UCSD-AML1 (cell line): ENCODE results near the gene SORD.
"Not testable (repeated sequence)": the region's sequence is repeated elsewhere in the genome, so short reads cannot be mapped to it uniquely, and the experiment has no call there.

ENCODE experiments used
- DNase-seq: peaks from one replicate; lab custom pipeline; 2025; ENCODE audit not compliant: unreplicated experiment; lab: John Stamatoyannopoulos, UW

SORD gene

DNA sequence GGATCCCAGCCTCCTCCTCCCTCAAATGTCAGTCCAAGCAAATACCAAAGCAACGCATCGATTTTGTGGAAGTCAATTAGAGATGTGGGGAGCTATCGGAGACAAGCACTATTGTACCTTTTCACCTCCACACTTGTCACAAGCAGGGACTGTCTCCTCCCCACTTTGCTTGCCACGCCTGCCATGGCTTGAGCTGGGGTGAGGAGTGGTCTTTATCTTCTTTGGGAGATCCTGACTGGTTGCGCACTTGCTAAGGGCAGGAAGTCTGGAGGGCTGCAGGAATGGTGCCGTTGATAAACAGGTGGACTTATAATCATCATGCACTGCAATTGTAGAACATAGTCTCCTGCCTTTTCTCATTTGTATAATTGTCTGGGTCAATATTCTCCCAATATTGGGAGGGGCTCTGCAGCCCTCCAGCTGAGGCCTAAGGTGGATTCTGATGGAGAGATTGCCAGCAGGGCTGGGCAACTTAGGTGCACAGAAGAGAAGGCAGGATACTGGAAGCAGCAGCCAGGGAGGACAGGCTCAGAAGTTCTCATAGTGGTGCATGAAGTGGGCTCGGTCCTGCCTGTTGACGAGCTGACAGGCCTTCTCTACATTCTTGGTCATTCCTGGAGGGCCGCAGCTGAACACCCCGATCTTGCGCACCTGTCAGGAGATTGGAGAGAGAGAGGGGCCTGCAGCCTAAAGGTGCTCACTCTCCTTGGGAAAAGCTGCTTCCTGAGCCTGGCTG is 70.8 kb downstream of the SORD start:
- DNase-seq: no peak

GRCh38 chr15:45094358-45094730 is 71.3 kb downstream of the SORD start:
- DNase-seq: no peak

DNA sequence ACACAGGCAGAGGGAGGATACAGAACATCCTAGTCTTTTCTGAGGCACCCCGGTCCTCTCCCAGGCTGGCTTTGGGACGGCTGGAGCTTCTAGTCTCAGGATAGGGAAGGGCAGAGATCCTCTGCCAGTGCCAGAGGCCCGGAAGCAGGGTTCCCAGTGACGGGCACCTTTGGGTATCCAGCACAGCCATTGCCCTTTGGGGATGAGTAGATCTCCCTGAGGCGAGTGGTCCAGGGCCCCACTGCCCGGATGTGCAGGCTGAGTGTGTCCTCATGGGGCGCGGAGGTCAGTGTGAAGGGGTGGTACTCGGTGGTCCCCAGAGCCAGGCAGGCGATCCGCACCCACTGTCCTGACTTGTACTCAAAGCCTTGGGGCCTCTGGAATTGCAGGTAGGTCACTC is 72.7 kb downstream of the SORD start:
- DNase-seq: no peak

GRCh38 chr15:45097466-45097865 is 74.5 kb downstream of the SORD start:
- no peak for DNase-seq

DNA sequence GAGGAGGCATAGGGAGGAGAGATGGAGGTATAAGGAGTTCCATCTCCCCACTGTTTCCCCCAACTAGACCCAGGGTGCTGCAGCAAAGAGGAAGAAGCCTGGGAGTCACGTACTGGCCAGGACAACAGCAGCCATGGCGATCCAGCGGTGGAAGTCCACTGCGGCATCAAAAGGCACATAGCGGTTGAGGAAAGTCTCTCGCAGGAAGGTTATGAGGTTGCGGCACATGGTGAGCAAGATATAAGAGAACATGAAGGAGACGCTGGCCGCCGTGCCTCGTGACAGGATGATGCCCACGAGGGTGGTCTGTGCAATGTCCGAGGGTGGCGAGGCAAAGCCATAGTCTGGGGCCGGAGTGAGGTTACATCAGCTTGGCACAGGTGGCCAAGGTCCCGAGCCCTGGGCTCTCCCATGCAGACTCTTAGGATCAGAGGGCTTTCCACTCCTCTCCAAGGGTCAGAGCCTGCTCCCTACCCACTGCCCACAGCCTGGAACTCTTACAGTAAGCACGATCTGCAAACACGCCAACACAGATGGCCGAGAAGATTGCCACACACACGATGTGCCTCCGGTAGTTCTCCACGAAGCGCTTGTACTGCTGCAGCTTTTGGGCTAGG is 76.7 kb downstream of the SORD start:
- no peak for DNase-seq

DNA sequence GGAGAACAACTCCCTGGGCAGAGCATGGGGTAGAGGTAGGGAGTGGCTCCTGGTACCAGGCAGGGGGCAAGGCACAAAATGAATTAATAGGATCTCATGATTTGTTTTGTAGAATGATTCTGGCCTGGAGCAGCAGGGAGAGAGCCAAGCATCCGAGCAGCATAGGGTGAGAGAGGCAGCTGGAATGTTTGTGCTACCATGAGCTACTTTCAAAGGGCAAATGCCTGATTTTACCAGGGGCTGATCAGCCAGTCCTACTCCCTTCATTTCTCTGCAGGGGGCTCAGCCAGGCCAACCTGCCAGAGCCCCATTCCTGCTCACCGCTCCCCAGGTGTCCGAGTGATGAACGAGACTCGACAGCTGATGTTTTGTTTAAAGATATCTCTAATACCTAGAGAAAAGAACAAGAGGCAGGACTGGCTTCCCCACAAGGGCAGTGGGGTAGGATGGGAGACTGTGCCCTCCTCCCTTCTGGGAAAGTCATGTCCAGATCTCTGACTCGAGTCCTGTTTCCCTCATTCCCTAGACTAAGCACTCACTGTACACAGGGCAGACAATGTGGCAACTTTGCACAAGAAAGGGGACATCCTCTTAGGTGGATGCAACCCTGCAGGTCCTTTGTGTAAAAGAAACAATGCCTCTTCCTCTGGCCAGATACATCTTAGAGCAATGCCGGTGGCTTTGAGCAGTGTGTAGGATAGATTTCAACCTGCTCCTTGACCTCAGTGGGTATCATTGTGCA is 78.1 kb downstream of the SORD start:
- DNase-seq: no peak

DNA sequence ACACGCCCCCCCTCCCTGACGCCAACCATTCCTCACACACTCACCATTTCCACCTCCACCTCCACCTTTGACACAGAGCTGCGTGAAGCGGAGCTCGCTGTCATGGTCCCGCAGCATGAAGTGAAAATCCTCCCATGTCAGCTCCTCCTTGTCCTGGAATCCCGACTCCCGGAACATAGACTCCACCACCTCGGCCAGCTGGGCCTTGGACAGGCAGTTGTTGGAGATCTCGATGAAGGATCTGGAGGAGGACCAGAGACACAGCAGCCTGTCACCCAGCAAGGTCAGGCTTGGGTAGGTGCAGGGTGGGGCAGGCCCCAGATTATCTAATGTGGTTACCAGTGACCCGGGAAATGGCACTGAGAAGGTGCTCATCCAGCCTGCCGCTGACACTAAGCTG is 78.8 kb downstream of the SORD start:
- DNase-seq: no peak

DNA sequence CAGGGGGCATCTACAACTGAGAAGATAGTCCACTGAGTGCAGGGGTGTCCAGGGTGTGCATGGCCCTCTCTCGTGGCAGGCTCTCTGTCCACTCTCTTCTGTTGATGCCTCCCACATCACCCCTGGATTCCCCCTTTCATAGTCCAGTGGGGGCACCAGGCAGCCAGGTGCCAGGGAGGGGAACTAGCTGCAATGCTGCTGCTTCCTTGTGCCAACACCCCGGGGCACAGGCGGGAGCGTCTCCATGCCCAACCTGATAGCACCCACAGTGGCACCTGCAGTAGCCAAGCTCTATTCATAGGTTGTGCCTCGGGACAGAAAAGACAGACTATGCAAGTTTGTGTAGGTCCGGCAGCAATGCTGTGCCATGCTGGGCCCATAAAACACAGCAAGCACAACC is 79.2 kb downstream of the SORD start:
- no peak for DNase-seq

DNA sequence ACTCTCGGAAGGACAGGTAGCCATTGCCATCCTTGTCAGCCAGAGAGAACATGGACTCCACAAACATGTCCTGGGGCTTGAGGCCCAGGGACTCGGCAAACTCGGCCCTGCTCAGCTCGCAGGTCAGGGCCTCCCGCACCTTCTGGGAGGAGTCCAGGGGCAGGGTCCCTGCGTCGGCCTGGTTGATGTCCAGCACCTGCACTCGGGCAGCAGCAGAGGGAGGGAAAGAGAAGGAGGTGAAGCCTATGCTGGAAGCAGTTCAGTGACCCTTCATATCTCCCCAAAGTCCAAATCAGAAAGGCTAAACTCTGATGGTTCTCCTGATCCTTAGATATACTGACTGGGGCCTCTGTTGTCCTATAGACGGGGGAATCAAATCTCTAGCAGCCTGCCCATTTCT is 81.2 kb downstream of the SORD start:
- DNase-seq: not testable (repeated sequence)

DNA sequence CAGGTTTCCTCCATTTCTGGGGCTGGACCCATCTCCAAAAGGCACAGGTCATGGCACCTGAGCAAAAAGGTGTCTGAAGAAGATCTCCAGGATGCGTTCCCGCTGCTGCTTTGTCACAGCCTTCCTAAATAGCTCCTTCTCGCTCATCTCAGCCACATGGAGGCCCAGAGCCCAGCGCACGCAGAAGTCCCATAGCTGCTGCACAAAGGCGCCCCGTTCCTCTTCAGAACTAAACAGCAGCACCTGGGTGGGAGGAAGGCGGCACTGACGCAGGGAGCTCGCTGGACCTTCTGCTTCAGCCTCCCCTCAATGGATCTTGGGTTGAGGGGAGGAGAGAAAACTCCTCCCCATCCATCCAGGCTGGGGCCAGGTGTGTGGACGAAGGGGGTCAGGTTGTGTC is 82.6 kb downstream of the SORD start:
- DNase-seq: no peak

DNA sequence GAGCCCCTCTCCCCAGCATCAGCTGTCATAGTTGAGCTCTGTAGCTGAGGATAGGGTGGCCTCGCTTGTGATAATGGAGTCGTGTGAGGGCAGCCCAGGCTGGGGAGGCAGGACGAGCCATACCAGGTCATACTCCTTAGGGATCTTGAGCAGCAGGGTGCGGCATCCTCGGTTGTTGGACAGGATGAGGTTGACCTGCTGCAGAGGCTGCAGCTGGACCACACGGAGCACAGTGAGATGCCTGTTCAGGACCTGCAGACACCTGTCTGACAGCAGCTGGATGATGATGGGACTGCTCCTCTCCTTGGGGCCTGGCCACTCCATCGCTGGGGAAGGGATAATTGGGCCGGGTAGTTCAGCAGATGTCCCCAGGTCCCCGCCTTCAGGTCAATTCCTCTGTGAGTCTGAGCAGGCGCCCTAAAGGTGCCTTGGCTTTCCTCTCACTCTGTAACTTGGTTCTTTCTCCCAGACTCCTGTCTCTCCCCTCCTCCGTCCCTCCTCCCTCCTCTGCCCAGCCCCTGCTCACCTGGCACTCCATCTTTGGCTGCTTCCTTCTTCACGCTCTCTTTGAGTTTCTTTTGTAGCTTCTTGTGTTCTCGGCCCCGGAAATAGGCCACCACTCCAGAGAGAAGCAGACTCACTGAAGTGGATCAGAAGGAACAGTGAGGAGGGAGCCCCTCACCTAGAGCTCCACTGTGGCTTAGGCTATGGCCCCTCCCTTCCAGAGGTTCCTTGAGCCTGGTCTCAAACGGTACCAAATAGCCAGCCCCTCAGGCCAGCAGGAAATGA is 83.2 kb downstream of the SORD start:
- DNase-seq: no peak

GRCh38 chr15:45107941-45108630 is 85.1 kb downstream of the SORD start:
- no peak for DNase-seq

DNA sequence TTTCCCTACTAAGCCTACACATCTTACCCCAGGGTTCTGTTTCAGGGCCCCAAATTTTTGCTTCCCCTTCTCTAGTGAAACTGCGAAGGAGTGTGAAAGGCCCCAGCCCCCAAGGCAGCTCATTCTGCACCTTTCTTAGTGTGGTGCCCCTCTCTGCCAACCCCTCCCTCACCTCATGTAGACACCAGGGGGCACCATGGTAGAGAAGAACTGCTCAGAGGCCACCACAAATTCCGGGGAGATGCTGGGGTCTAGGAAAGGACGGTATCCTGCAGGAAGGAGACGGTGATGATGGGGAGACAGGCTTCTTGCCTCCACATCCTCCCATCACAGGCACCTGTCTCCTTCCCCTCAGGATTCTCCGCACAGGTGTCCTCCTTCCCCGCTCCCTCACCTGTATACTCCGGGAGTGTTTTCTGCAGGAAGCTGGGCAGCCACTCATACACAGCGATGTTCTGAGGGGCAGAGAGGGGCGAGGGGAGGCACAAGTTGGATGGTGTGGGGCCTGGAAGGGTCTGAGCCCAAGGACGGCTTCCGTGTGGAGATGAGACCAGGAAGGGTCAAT is 87.3 kb downstream of the SORD start:
- no peak for DNase-seq

GRCh38 chr15:45111390-45112142 is 88.6 kb downstream of the SORD start:
- DNase-seq: no peak

DNA sequence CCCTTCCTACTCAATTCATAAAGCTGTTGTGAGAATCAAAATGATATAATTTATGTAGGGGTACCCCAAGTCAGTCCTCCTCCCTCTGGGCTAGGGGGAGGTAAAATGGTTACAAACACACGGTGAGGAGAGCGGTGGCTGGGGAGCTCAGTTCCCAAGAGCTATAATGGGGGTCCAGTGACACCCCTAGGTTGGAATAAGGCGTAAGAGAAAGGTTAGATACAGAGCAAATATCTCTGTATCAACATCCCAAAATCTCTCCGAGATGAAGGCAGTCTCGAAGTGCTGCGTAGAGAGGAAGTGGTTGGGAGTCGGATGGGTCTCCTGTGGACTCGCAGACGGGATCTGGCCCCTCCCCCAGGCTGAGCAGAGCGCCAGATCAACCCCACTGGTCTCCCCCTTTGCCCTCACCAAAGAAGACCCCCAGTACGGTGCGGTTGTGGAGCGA is 89.2 kb downstream of the SORD start:
- no peak for DNase-seq

DNA sequence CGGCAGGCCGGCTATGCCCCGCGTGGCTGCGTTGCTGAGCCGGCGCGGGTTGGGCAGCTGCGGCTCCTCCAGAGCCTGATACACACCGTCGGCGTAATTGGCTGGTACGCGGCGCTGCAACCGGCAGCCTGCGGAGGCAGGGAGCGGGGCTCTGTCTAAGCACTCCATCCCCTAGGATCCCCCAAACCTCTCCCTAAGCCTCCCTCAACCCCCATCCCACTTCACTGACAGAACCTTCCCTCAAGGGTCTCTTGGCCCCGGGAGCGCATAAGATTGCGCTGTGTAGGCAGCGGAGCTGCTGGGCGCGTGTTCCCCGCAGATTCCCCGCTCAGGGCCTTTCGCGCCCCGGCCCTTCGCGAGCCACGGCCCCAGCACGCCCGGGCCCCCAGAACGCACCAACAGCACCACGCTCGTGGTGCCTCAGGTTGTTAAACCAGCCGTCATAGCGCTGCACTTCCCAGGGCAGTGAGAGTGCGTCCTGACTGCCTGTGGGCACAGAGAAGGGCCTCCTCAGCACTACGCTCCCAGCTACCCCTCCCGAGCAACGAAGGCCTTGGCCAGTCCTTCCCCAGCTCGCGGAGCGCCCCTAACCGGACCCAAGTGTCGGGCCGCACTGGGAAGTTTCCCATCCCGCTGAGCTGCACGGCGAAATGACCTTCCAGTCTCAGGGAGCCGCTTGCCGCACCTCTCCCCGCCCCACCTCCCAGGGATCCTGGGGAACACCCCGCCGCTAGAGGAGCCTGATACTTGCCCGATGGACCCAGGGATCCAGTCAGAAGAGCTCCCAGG is 89.8 kb downstream of the SORD start:
- no peak for DNase-seq

DNA sequence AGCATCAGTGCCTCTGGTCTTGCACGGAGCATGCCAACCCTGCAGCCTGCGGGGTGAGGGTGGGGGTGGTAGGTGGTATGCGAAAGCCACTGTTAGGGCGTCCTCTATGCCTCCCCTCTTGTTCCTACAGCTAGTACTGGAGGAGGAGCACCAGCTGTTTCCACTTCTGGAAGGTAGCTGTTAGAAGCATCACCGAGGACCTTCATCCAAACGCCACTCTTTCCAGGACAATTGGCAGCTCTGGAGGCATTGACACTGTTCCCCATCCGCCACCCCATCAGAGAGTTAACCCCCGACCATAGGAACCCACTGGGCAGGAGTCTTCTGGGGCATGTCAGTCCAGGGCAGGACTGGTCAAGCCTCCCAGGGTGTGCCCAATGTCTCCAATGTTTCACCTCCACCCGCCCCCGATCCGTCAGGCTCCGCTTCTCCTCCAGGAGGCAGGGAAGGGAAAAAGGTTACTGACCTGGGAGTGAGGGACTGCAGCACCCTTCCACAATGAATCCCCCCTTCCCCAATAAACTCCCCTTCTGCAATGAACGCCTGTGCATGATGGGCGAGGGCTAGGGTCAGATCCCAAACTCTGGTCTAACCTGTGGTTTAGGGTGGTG is 90.5 kb downstream of the SORD start:
- DNase-seq: no peak

DNA sequence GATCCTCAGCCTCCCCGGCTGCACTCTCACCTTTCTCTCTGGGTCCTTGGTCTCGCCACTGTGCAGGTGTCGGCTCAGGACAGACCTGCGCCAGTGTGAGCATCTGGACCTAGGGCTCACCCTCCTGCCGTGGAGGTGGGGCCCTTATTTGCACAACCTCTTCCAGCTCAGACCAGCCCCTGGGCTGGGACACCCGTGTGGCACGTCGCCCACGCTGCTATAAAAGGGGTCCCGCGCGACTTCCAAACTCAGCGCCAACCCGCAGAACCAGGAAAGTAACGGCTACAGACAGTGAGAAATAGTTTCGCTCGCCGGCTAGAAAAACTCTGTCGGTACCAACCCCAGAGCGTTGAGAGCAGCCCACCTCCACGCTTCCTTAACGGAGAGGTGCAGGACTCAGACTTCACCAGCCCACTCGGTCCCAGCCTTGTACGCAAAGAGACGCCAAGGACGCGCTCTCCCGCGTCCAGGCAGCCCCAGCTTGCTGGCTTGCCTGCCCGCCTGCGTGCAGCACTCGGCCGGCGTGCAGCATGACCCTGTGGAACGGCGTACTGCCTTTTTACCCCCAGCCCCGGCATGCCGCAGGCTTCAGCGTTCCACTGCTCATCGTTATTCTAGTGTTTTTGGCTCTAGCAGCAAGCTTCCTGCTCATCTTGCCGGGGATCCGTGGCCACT is 91.2 kb downstream of the SORD start, which contains the start of the genes DUOX2 and DUOXA2:
TSS of gene DUOX2 (minus strand) at position 97 of the 675 bp plus-strand sequence. CDS start 761 bp downstream, outside the sequence.
TSS of gene DUOXA2 (plus strand) at position 251 of the 675 bp plus-strand sequence. CDS start at position 531, 280 bp downstream.
- no peak for DNase-seq
